NCI-H1930 (cell line): Measurements from ENCODE around the gene TRPM8.

Experiments used
- DNase-seq, 2 experiments: peaks; one replicate each; lab custom pipeline; 2025; lab: John Stamatoyannopoulos, UW

Gene TRPM8

GRCh38 chr2:233976087-233976486, 58.9 kb downstream of the TRPM8 start:
- no peak for DNase-seq

- DNase-seq = no peak
Measured at GRCh38 chr2:233976690-233977294, 59.6 kb downstream of the TRPM8 start.

DNA sequence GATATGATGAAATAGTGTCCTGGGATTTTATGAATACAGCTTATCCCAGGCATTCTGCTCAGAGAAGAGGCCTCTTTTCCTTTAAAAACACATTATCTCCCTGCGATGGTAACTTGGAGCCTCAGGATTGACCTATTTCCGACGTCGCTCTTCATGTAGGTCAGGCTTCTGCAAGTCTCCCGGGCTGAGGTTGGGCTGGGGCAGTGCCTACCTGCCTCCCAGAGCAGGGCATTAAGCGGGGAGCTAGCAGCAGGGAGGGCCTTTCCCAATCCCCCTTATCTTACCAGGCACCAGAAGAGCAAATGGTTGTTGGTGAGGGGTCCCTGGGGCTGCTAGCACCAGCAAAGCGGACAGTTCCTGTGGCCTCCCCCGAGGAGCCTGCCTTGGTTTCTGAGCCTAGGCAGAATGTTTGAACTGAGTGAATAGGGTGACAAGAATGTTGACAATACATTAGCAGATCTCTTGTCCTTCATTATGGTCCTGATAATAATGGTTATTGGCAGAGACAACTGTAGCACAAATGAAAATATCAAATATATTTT, 60.2 kb downstream of the TRPM8 start:
- no peak for DNase-seq

- no peak for DNase-seq
Measured at GRCh38 chr2:233979748-233980147, 62.6 kb downstream of the TRPM8 start.

DNA sequence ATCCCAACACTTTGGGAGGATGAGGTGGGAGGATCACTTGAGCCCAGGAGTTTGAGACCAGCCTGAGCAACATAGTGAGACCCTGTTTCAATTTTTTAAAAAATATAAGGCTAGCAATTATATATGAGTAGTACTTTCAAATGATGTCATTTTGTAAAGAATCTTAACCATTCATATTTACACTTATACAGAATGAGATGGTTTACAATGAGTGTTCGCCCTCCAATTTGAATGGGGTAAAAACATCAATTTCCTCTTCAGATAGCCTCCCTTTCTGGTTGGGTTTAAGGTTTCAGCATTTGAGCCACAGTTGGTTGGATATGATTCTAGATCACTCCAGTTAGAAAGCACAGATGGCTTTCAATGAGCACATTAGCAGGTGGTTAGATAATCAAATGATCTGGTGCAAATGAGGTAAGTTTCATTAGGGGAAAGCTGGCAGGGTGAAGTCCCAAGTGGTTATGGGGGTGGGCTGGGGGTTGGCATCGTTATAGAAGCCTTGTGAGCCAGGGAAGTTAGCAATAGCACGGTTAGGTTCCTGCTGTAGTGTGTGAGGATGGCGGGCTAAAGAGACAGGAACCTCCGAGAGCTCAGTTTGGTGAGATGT, 63.9 kb downstream of the TRPM8 start:
- no peak for DNase-seq

- no peak for DNase-seq
Measured at GRCh38 chr2:233981574-233982420, 64.6 kb downstream of the TRPM8 start.

DNA sequence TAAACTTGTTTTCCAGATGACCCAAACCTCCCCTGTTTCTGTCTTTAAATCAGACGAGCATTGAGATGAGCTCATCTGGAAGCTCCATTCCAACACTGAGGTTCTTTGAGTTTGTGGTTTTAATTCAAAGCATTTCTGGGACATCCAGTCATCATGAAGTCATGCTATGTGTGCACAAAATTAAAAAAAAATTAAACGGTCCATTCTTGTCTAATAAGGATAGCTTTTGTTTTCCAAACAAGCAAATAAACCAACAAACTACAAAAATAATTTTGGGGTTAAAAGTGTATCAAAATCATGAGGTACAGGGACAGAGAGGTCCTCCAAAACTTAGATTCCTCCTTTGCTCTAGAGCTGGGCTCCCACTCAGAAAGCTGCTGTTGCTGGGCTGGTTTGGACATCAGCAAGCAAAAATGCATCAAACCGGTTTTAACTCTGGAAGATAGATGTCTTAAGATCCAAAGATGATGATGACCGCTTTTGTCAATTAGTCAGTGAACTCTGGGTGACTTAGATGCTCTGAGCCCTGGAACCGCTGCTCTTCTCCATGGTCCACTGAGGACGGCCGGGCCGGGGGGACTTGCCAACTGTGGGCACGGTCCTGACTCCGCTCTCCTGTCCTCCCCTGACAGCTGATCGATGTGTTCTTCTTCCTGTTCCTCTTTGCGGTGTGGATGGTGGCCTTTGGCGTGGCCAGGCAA, 65.4 kb downstream of the TRPM8 start:
- DNase-seq = no peak

- no peak for DNase-seq
Measured at GRCh38 chr2:233983445-233983844, 66.3 kb downstream of the TRPM8 start.

DNA sequence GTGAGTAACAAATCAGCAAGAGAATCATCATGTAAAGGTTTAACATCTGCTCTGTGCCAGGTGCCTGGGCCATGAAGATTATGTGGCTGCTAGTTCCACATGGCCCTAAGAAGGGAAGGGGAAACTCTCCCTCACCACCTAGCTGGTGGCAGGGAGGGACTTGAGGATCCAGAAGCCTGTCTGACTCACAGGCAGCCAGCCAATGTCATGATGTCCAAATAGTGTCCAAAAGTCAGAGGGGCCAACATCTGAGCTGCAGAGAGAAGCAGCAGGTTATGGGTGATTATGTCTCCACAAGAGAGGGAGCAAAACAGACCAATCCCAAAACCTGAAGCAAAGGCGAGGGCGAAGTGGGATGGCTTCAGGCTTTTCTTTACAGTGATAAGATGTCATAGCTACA, 71.4 kb downstream of the TRPM8 start:
- DNase-seq = no peak

DNA sequence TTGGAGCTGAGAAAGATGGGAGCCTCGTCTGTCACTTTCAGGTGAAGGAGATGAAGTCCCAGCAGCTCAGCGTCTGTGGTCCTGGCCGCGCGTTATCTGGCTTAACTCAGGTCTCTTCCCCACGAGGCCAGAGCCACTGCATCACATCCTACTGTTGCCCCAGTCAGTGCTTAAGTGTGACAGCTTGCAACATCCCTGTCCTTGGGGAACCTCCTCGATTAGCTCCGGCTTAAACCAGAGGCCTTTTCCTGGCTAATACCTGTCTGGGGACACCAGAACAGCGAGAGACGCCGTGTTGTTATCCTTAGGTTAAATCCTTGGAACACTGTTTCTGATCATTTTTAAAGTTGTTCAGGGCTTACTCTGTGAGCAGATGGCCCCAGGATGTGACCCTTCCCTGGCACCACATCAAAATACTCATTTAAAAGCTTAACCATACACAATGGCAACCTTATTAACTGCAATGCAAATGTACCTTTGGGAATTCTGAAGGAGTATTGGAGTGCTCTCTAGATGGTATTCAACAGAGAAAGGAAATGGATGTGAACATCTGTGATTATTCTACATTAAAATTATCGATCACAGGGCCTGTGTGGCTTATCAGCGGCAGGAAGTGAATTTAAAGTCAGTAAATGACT, 72.2 kb downstream of the TRPM8 start:
- no peak for DNase-seq

DNA sequence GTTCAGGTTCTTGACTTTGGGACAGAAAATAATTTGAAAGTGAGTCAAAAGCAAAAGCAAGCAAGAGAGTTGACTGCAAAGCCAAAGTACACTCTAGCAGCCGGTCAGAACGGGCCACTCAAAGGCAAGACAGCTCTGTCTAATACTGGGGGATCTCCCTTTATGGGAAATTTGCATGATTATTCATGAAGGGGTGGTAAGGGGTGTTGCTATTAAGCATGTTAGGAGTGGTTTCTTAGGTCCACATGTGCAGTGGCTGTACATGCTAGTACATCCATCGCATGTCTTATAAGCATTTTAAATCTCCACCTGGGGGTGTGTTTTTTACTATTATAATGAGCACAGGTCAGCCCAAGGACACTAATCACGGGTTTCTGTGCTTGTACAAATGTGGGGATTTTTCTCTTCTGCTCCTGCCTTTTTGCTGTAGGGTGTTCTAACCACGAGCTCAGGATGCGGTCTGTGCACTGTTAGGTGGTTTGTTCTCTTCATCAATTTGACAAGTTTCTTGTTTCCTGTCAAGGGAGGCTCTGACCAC, 73.2 kb downstream of the TRPM8 start:
- no peak for DNase-seq

GRCh38 chr2:233991196-233991595, 74.0 kb downstream of the TRPM8 start:
- DNase-seq = no peak

GRCh38 chr2:233992513-233993217, 75.5 kb downstream of the TRPM8 start:
- no peak for DNase-seq

DNA sequence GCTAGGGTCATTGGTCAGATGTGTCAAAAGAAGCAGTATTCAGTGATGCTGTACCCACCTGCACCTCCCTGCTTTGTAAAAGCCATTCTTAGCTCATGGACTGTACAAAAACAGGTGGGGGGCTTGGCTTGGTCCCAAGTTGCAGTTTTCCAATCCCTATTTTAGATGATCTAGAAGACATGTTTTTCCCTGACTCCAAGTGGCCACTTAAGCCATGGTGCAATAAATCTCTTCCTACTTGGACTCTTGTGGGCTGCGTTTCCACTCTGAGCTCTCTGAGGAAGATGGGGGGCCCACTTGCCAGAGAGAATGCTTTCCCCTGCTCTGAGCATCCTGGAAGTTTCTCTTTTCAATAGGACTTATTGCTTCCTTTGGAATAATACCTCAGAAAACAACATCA, 76.3 kb downstream of the TRPM8 start:
- no peak for DNase-seq

GRCh38 chr2:233994151-233994550, 77.0 kb downstream of the TRPM8 start:
- DNase-seq = no peak

- no peak for DNase-seq
Measured at GRCh38 chr2:233996000-233996399, 78.8 kb downstream of the TRPM8 start.

DNA sequence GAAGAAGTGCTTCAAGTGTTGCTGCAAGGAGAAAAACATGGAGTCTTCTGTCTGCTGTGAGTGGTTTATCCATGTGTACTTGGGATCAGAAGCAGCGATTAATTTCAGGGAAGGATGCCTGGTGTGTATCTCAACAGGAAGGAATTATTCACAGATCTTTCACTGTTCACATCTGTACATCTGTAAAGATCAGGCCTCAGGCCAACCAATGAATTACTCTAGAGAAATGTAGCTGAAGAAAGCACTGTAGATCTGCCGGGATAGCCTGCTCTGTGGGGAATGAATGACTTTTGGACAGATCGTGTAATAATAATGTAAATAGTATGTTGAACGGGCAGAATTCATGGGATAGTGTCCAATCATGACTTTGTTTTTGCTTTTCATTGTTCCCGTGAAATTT, 79.3 kb downstream of the TRPM8 start:
- no peak for DNase-seq

- DNase-seq = no peak
Measured at GRCh38 chr2:233997707-233998106, 80.5 kb downstream of the TRPM8 start.

DNA sequence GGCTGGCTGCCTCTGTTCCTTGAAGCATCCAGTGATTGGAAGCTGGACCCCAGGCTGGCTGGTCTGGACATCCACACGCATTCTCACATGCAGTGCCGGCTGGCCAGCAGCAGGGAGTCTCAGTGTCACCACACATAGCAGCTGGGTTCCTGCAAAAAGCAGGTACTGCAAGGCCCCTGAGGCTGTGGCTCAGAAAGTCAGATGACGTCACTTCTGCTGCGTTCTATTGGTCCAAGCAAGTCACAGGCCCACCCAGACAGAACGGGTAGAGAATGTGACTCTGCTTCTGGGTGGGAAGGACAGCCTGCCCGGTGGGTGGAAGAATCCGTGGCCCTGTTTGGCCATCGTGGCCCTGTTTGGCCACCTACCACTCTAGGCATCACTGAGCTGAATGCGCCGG, 82.0 kb downstream of the TRPM8 start:
- no peak for DNase-seq

- DNase-seq = no peak
Measured at GRCh38 chr2:234001380-234002160, 84.4 kb downstream of the TRPM8 start.
